IMR-90 (cell line): ENCODE results near the gene PRMT2.

Experiments used
- BHLHE40 ChIP-seq: fragments of 150-350 bp; IDR thresholded peaks from 2 replicates; pipeline ENCODE4 v1.6.1; 2016; ENCODE audit warnings: mild to moderate bottlenecking, low read depth, low read length
- CHD1 ChIP-seq: IDR thresholded peaks from 2 replicates; pipeline ENCODE4 v1.6.1; 2012; ENCODE audit warnings: low read depth, low read length, improper control_type of control experiment
- CTCF ChIP-seq: conservative IDR thresholded peaks from 2 replicates; pipeline ENCODE4 v1.5.1; 2012; ENCODE audit warnings: mild to moderate bottlenecking, low read depth, low read length, improper control_type of control experiment
- MAZ ChIP-seq: IDR thresholded peaks from 2 replicates; pipeline ENCODE4 v1.6.1; 2012; ENCODE audit warnings: low read depth, mild to moderate bottlenecking, low read length, improper control_type of control experiment, moderate library complexity, borderline replicate concordance
- POLR2A ChIP-seq: IDR thresholded peaks from 2 replicates; pipeline ENCODE4 v1.6.1; 2012; ENCODE audit warnings: mild to moderate bottlenecking, low read depth, low read length
- SMC3 ChIP-seq: fragments of 150-350 bp; IDR thresholded peaks from 2 replicates; pipeline ENCODE4 v1.6.1; 2016; ENCODE audit warnings: low read depth, mild to moderate bottlenecking, antibody characterized with exemption, low read length, moderate library complexity

- TF ChIP-seq CTCF, result no peak
- TF ChIP-seq POLR2A, result no peak
- TF ChIP-seq CHD1, result no peak
- TF ChIP-seq SMC3, result no peak
- no peak for TF ChIP-seq BHLHE40
- no peak for TF ChIP-seq MAZ
Measured at GRCh38 chr21:46627726-46628125, 7.7 kb upstream of the PRMT2 start.
